Activated naive CD4-positive, alpha-beta T cell treated with Interleukin-2 at 50 U/mL for 16 hours (primary cell): Measurements from ENCODE around the gene DOCK10.

Experiments
- DNase-seq: peaks from one replicate; pipeline ENCODE4 v3.0.0-alpha.2; 2020

DOCK10 gene

GRCh38 chr2:224753743-224754540, 288.3 kb downstream of the DOCK10 start:
- no peak for DNase-seq

- no peak for DNase-seq
Measured at GRCh38 chr2:224751996-224752698, 290.1 kb downstream of the DOCK10 start.

- DNase-seq: no peak
Measured at GRCh38 chr2:224749136-224749535, 293.1 kb downstream of the DOCK10 start.

- no peak for DNase-seq
Measured at GRCh38 chr2:224747765-224748164, 294.5 kb downstream of the DOCK10 start.

GRCh38 chr2:224736227-224736626, 306.0 kb downstream of the DOCK10 start:
- no peak for DNase-seq

DNA sequence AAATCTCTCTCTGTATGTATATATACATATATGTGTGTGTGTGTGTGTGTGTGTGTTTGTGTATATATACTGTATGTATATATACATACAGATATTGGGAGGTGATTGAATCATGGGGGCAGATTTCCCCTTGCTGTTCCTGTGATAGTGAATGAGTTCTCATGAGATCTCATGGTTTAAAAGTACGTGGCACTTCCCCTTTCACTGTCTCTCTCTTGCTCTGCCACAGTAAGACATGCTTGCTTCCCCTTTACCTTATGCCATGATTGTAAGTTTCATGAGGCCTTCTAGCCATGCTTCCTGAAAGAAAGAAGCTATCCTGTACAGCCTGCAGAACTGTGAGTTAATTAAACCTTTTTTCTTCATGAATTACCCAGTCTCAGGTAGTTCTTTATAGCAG, 307.3 kb downstream of the DOCK10 start:
- no peak for DNase-seq

DNA sequence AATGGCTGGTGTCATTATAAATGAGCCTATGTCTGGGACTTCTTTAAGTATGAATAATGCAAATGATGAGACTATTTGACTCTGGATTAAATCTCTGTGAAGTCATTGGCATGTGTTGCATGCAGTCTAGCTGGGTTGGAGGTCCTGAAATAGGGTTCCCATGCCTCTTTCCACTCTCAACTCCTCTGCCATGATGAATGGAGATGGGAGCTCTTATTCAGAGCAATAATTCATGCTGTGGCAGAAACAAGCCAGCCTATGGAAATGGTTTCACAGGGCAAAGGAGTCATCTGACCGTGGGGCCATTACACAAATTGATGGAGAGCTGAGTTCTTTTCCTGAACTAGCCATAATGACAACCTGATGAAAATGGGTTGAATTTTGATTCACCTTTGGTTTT, 310.6 kb downstream of the DOCK10 start:
- no peak for DNase-seq

GRCh38 chr2:224729435-224729834, 312.8 kb downstream of the DOCK10 start:
- DNase-seq: no peak

- DNase-seq: no peak
Measured at GRCh38 chr2:224724331-224724730, 317.9 kb downstream of the DOCK10 start.

- DNase-seq: no peak
Measured at GRCh38 chr2:224723586-224724217, 318.6 kb downstream of the DOCK10 start.

DNA sequence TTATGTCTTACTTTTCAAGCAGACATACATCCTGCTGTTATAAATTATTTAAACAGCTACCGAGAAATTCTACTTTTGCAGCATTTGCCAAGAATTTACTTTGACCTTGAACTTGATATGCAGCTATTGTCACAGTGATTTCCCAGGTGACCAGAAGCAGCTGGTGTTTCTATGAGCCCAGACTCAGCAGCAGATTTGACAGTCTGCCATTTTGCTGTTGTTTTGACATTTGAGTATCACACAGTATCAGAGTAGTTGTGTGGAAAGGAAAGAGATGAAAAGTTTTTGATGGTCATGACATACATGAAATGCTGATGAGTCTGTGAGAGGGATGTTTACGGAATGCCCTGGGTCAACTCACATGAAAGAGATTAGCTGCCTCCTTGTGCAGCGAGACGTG, 319.5 kb downstream of the DOCK10 start:
- DNase-seq: no peak

GRCh38 chr2:224722250-224722649, 320.0 kb downstream of the DOCK10 start:
- no peak for DNase-seq

DNA sequence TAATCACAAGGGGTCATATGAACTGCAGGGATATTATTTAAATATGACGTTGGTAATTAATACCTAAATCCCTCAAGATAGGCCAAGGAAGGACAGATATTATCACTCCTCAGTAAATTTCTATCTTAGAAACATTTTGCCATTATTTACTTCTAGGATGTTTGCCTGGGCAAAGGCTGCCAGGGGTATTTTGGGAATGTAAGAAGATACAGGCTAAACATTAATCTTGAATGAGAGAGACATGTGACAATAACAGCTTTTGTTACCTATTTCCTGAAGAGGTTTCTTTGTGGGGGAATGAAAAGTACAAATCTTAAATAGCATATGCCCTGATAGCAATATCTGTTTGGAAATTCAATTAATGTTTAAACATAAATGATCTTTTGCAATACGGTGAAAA, 325.3 kb downstream of the DOCK10 start:
- DNase-seq: no peak

DNA sequence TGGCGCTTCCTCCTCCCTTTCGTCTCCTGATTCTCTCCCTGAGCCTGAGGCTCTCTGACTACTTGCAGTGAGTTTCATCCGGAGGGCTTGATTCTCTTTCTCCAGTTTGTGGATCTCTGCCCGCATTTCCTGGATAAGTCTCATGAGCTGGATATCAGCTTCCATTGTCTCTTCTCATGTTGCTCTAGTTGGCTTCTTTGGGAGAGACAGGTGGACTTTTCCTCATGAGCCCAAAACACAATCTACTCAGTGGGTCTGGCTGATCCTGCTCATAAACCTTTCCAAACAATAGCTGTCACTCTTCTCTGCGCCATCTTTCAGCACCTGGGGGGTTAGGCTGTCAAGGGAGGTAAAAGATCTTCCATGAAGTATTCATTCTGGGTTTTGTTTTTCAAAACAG, 326.1 kb downstream of the DOCK10 start, which contains the start of gene CCDC195:
TSS of gene CCDC195 (minus strand) at position 165 of the 400 bp plus-strand sequence. CDS start at position 165, 0 bp downstream.
- DNase-seq: no peak
